Naive thymus-derived CD8-positive, alpha-beta T cell (primary cell): ENCODE data around the gene KNOP1. TPM values are rescaled to one million over a fixed set of nuclear protein-coding genes. Genes with fewer than 3 reads are reported as not detected.
A peak's percentile ranks its signal among the peaks of the same experiment; 100 is the strongest.

Experiments
- ATAC-seq, 2 donors: fragments of 150-1000 bp; cut with Tn5 transposase in 1 of 2; sonication (Bioruptor Pico), chemical (Tn5 transposase) in 1 of 2; 1 replicate in 1 of 2; 2 replicates in 1 of 2; pipeline ENCODE4 v1.10.0; 2021; ENCODE audit warnings: mild to moderate bottlenecking in 2 of 2, moderate library complexity in 2 of 2
- POLR2A ChIA-PET: fragments of 350-600 bp; sonication (Branson Sonifier 250); formaldehyde crosslinking; loops from one replicate; lab custom pipeline; 2021; ENCODE audit warnings: antibody characterized with exemption; lab: Charles Lee
- DNase-seq, 10 donors: peaks; one replicate each; pipeline versions ENCODE4 v3.0.0 to v3.0.0-alpha.2; 2020 to 2022
- H3K27ac Mint-ChIP-seq, 10 donors: one replicate each; pipeline ENCODE4 v1.8.0; 2020 to 2022; ENCODE audit warnings: mild to moderate bottlenecking in 10 of 10, mixed read lengths in 10 of 10, moderate library complexity in 4 of 10, inconsistent platforms in 1 of 10
- H3K27me3 Mint-ChIP-seq, 5 donors: one replicate each; pipeline ENCODE4 v1.8.0; 2021 to 2022; ENCODE audit warnings: mixed read lengths in 5 of 5
- H3K36me3 Mint-ChIP-seq, 3 donors: one replicate each; pipeline ENCODE4 v1.8.0; 2020 to 2022; ENCODE audit warnings: mixed read lengths in 3 of 3, mild to moderate bottlenecking in 2 of 3, inconsistent platforms in 1 of 3
- H3K4me1 Mint-ChIP-seq, 4 donors: one replicate each; pipeline ENCODE4 v1.8.0; 2021 to 2022; ENCODE audit warnings: mixed read lengths in 4 of 4
- H3K4me3 Mint-ChIP-seq, 10 donors: one replicate each; pipeline ENCODE4 v1.8.0; 2020 to 2022; ENCODE audit warnings: mild to moderate bottlenecking in 10 of 10, mixed read lengths in 10 of 10, moderate library complexity in 6 of 10, inconsistent platforms in 1 of 10
- H3K9me3 Mint-ChIP-seq, 9 donors: one replicate each; pipeline ENCODE4 v1.8.0; 2020 to 2022; ENCODE audit warnings: mixed read lengths in 9 of 9, mild to moderate bottlenecking in 3 of 9, inconsistent platforms in 1 of 9, moderate library complexity in 1 of 9
- polyA plus RNA-seq, 3 donors: library from polyadenylated mRNA; unstranded; fragments of 300-500 nt; fragmentation: Illumina TruSeq; gene quantifications; one replicate each; pipeline ENCODE4 v1.2.3, GENCODE V29; 2021
- total RNA-seq, 8 experiments: library from RNA in 2 of 8; stranded (reverse) in 2 of 8; gene quantifications; one replicate each; pipeline ENCODE4 v1.2.3 and lab custom pipeline; 2021 to 2026

The KNOP1 gene
- total and polyA plus RNA-seq, 5 experiments from 2014 or later: 4.7 to 14.5 (median 10.8) TPM

GRCh38 chr16:19662351-19662750, 55.7 kb downstream of the KNOP1 start:
- peaks cover 29 to 54% (median 46%) of the 10 kb centered on the region in 3 donors for H3K36me3 Mint-ChIP-seq
- peaks cover 0 to 8% (median 3%) of the 10 kb centered on the region in 9 donors for H3K9me3 Mint-ChIP-seq
- no peaks in the 10 kb centered on the region for H3K27me3 Mint-ChIP-seq
- peaks cover 0 to 3% (median 0%) of the 10 kb centered on the region in 4 donors for H3K4me1 Mint-ChIP-seq
- H3K4me3 Mint-ChIP-seq: no peak overlapping the region
- H3K27ac Mint-ChIP-seq: no peak overlapping the region
- POLR2A ChIA-PET: no interaction called here
- no peak for DNase-seq
- no peak for ATAC-seq

- H3K9me3 Mint-ChIP-seq: peaks cover 0 to 5% (median 2%) of the 10 kb centered on the region in 9 donors
- POLR2A ChIA-PET: no interaction called here
- H3K36me3 Mint-ChIP-seq: peaks cover 34 to 63% (median 52%) of the 10 kb centered on the region in 3 donors
- peak overlapping the region in 2 of 10 donors; percentile 2 to 29 for H3K27ac Mint-ChIP-seq
- H3K4me3 Mint-ChIP-seq: no peak overlapping the region
- no peaks in the 10 kb centered on the region for H3K27me3 Mint-ChIP-seq
- ATAC-seq (no peak), DNase-seq (no peak)
- H3K4me1 Mint-ChIP-seq: peaks cover 0 to 3% (median 0%) of the 10 kb centered on the region in 4 donors
Observed at GRCh38 chr16:19660432-19660831, 57.6 kb downstream of the KNOP1 start.

- no peak overlapping the region for H3K27ac Mint-ChIP-seq
- no peaks in the 10 kb centered on the region for H3K27me3 Mint-ChIP-seq
- no peak overlapping the region for H3K4me3 Mint-ChIP-seq
- peaks cover 0 to 3% (median 0%) of the 10 kb centered on the region in 4 donors for H3K4me1 Mint-ChIP-seq
- peaks cover 0 to 2% (median 0%) of the 10 kb centered on the region in 9 donors for H3K9me3 Mint-ChIP-seq
- H3K36me3 Mint-ChIP-seq: peaks cover 28 to 69% (median 51%) of the 10 kb centered on the region in 3 donors
- ATAC-seq (no peak), DNase-seq (no peak)
- POLR2A ChIA-PET: no interaction called here
Observed at GRCh38 chr16:19659554-19659953, 58.5 kb downstream of the KNOP1 start.

- no peaks in the 10 kb centered on the region for H3K4me1 Mint-ChIP-seq
- DNase-seq (no peak), ATAC-seq (no peak)
- H3K27ac Mint-ChIP-seq: peak overlapping the region in 1 of 10 donors; percentile 73
- no peaks in the 10 kb centered on the region for H3K27me3 Mint-ChIP-seq
- POLR2A ChIA-PET: no interaction called here
- no peak overlapping the region for H3K4me3 Mint-ChIP-seq
- peaks cover 28 to 76% (median 53%) of the 10 kb centered on the region in 3 donors for H3K36me3 Mint-ChIP-seq
- peaks cover 0 to 2% (median 0%) of the 10 kb centered on the region in 9 donors for H3K9me3 Mint-ChIP-seq
Observed at GRCh38 chr16:19657831-19658230, 60.2 kb downstream of the KNOP1 start.

GRCh38 chr16:19655242-19655777, 62.7 kb downstream of the KNOP1 start:
- Mint-ChIP-seq H3K27ac (peak overlapping the region in 3 of 10 donors; percentile 34 to 77 (median 67)), H3K36me3 (peaks cover 33 to 85% (median 42%) of the 10 kb centered on the region in 3 donors)

GRCh38 chr16:19654147-19654546, 63.9 kb downstream of the KNOP1 start:
- no peaks in the 10 kb centered on the region for H3K4me1 Mint-ChIP-seq
- DNase-seq: no peak
- H3K27me3 Mint-ChIP-seq: no peaks in the 10 kb centered on the region
- no peak for ATAC-seq
- POLR2A ChIA-PET: no interaction called here
- no peak overlapping the region for H3K27ac Mint-ChIP-seq
- H3K9me3 Mint-ChIP-seq: no peaks in the 10 kb centered on the region
- H3K4me3 Mint-ChIP-seq: no peak overlapping the region
- H3K36me3 Mint-ChIP-seq: peaks cover 31 to 95% (median 36%) of the 10 kb centered on the region in 3 donors

More at GRCh38 chr16:19655242-19655777, 62.7 kb downstream of the KNOP1 start:
- no peak for DNase-seq
- ATAC-seq: no peak
- Mint-ChIP-seq H3K4me1 (no peaks in the 10 kb centered on the region), H3K27me3 (no peaks in the 10 kb centered on the region), H3K4me3 (no peak overlapping the region), H3K9me3 (no peaks in the 10 kb centered on the region)
- POLR2A ChIA-PET: no interaction called here

Other genes with a start within 250 kb of the KNOP1 start
- 10 to 100 TPM; 20.9 to 22.7 TPM for gene GDE1, start 196.1 kb downstream of the KNOP1 start, total RNA-seq
- gene GDE1, start 196.1 kb downstream of the KNOP1 start, polyA plus RNA-seq: 10 to 100 TPM; 25.4 to 27.4 (median 27.0) TPM
- 10 to 100 TPM; 17.4 to 20.5 TPM for gene CCP110, start 194.3 kb downstream of the KNOP1 start, total RNA-seq
- 10 to 100 TPM in 1 of 3 donors, 1 to 10 TPM in 2; 7.5 to 11.3 (median 8.2) TPM for gene CCP110, start 194.3 kb downstream of the KNOP1 start, polyA plus RNA-seq
- 10 to 100 TPM; 45.6 to 47.8 TPM for gene VPS35L, start 162.5 kb downstream of the KNOP1 start, total RNA-seq
- gene VPS35L, start 162.5 kb downstream of the KNOP1 start, polyA plus RNA-seq: 10 to 100 TPM; 41.6 to 53.7 (median 44.6) TPM
- 1 to 10 TPM; 2.0 to 2.3 TPM for gene IQCK, start within 50 bp of the KNOP1 start, total RNA-seq
- 1 to 10 TPM; 1.7 to 3.1 (median 2.5) TPM for gene IQCK, start within 50 bp of the KNOP1 start, polyA plus RNA-seq
- gene GPRC5B, start 166.6 kb upstream of the KNOP1 start, total RNA-seq: not detected
- 1 to 10 TPM in 1 of 3 donors, under 1 TPM in 1, not detected in 1; 0.10 to 1.2 TPM for gene GPRC5B, start 166.6 kb upstream of the KNOP1 start, polyA plus RNA-seq